Activated B cell treated with CpG ODN at 0.5 μM for 24 hours (primary cell): ENCODE measurements around the gene CROCC2. TPM values are rescaled to one million over a fixed set of nuclear protein-coding genes. Genes with fewer than 3 reads are reported as not detected.

Experiments used
- ATAC-seq: fragments of 200-7000 bp; cut with Tn5 transposase; one replicate; pipeline ENCODE4 v1.10.0; 2021; ENCODE audit warnings: low read depth, mild to moderate bottlenecking, moderate library complexity
- CTCF ChIA-PET: fragments of 350-600 bp; sonication (Branson Sonifier 250); formaldehyde crosslinking; loops from one replicate; lab custom pipeline; 2021; ENCODE audit warnings: antibody characterized with exemption; lab: Charles Lee
- POLR2A ChIA-PET: fragments of 350-600 bp; sonication (Branson Sonifier 250); formaldehyde crosslinking; loops from one replicate; lab custom pipeline; 2021; ENCODE audit warnings: antibody characterized with exemption; lab: Charles Lee
- DNase-seq: peaks from one replicate; pipeline ENCODE4 v3.0.0; 2022
- H3K27ac Mint-ChIP-seq: one replicate; pipeline ENCODE4 v1.8.0; 2020; ENCODE audit warnings: mixed read lengths
- H3K27me3 Mint-ChIP-seq: one replicate; pipeline ENCODE4 v1.8.0; 2021; ENCODE audit warnings: mixed read lengths
- H3K36me3 Mint-ChIP-seq: one replicate; pipeline ENCODE4 v1.8.0; 2021; ENCODE audit warnings: low read depth, mixed read lengths
- H3K4me1 Mint-ChIP-seq: one replicate; pipeline ENCODE4 v1.8.0; 2021; ENCODE audit warnings: mixed read lengths
- H3K4me3 Mint-ChIP-seq: one replicate; pipeline ENCODE4 v1.8.0; 2020; ENCODE audit warnings: mild to moderate bottlenecking, mixed read lengths
- H3K9me3 Mint-ChIP-seq: one replicate; pipeline ENCODE4 v1.8.0; 2020; ENCODE audit warnings: mixed read lengths
- CTCF ChIP-seq: fragments of 200-600 bp; IDR thresholded peaks from one replicate; pipeline ENCODE4 v1.8.0; 2022; ENCODE audit warnings: antibody characterized with exemption, mild to moderate bottlenecking
- intact Hi-C: fragments of 100-400 bp; cut with micrococcal nuclease; formaldehyde crosslinking; loops from one replicate; pipeline ENCODE4 v1.15.1; 2024
- total RNA-seq: library from RNA; stranded (reverse); gene quantifications from 2 replicates; pipeline ENCODE4 v1.2.3, GENCODE V29; 2022

CROCC2 gene
- total RNA-seq, 1 donor from 2014 or later, result not detected

GRCh38 chr2:240936106-240936505 is 30.0 kb downstream of the CROCC2 start:
- POLR2A ChIA-PET, result no interaction called here
- Mint-ChIP-seq H3K27ac (no peak overlapping the region), H3K36me3 (no peaks in the 10 kb centered on the region), H3K27me3 (peaks cover 4% of the 10 kb centered on the region), H3K9me3 (peaks cover 17% of the 10 kb centered on the region), H3K4me3 (no peak overlapping the region), H3K4me1 (no peaks in the 10 kb centered on the region)
- DNase-seq (no peak), ATAC-seq (no peak)
- CTCF ChIA-PET, result no interaction called here
- TF ChIP-seq CTCF, result no peak
- intact Hi-C loops, result no loop called here

- H3K4me1 Mint-ChIP-seq, result no peaks in the 10 kb centered on the region
- TF ChIP-seq CTCF, result no peak
- peaks cover 6% of the 10 kb centered on the region for H3K9me3 Mint-ChIP-seq
- intact Hi-C loops, result no loop called here
- H3K4me3 Mint-ChIP-seq, result no peak overlapping the region
- ATAC-seq (no peak), DNase-seq (no peak)
- peaks cover 7% of the 10 kb centered on the region for H3K27me3 Mint-ChIP-seq
- H3K36me3 Mint-ChIP-seq, result no peaks in the 10 kb centered on the region
- no peak overlapping the region for H3K27ac Mint-ChIP-seq
- CTCF ChIA-PET, result no interaction called here
- POLR2A ChIA-PET, result no interaction called here
Measured at GRCh38 chr2:240946046-240946445, 39.9 kb downstream of the CROCC2 start.

- no peaks in the 10 kb centered on the region for H3K4me1 Mint-ChIP-seq
Measured at GRCh38 chr2:240946654-240947053, 40.5 kb downstream of the CROCC2 start.

GRCh38 chr2:240947176-240947575 is 41.0 kb downstream of the CROCC2 start:
- H3K4me3 Mint-ChIP-seq, result no peak overlapping the region
- H3K27me3 Mint-ChIP-seq, result peaks cover 5% of the 10 kb centered on the region
- CTCF ChIA-PET, result no interaction called here
- DNase-seq (no peak), ATAC-seq (no peak)
- no peaks in the 10 kb centered on the region for H3K4me1 Mint-ChIP-seq
- no peaks in the 10 kb centered on the region for H3K9me3 Mint-ChIP-seq
- POLR2A ChIA-PET, result no interaction called here
- no peak overlapping the region for H3K27ac Mint-ChIP-seq
- no peaks in the 10 kb centered on the region for H3K36me3 Mint-ChIP-seq
- intact Hi-C loops, result no loop called here
- TF ChIP-seq CTCF, result no peak

More at GRCh38 chr2:240946654-240947053, 40.5 kb downstream of the CROCC2 start:
- peaks cover 5% of the 10 kb centered on the region for H3K27me3 Mint-ChIP-seq
- H3K27ac Mint-ChIP-seq, result no peak overlapping the region
- no peaks in the 10 kb centered on the region for H3K36me3 Mint-ChIP-seq
- ATAC-seq, result no peak
- no peak for DNase-seq
- H3K4me3 Mint-ChIP-seq, result no peak overlapping the region
- TF ChIP-seq CTCF, result no peak
- intact Hi-C loops, result no loop called here
- ChIA-PET CTCF (no interaction called here), POLR2A (no interaction called here)
- H3K9me3 Mint-ChIP-seq, result peaks cover under 1% of the 10 kb centered on the region

- Mint-ChIP-seq H3K4me3 (no peak overlapping the region), H3K27me3 (peaks cover 5% of the 10 kb centered on the region), H3K36me3 (no peaks in the 10 kb centered on the region), H3K27ac (no peak overlapping the region), H3K4me1 (no peaks in the 10 kb centered on the region), H3K9me3 (no peaks in the 10 kb centered on the region)
- POLR2A ChIA-PET, result no interaction called here
- DNase-seq (no peak), ATAC-seq (no peak)
- intact Hi-C loops, result no loop called here
- CTCF ChIA-PET, result no interaction called here
- no peak for TF ChIP-seq CTCF
Measured at GRCh38 chr2:240947607-240948006, 41.5 kb downstream of the CROCC2 start.
